HG03064 (cell line): ENCODE measurements around the gene SH3TC1.
A peak's percentile ranks its signal among the peaks of the same experiment; 100 is the strongest.

Source experiments
- ATAC-seq: cut with Tn5 transposase; IDR thresholded peaks from one replicate; pipeline ENCODE4 v1.9.1; 2021; ENCODE audit warnings: low read depth; ENCODE audit not compliant: unreplicated experiment

SH3TC1 gene

GRCh38 chr4:8163436-8164193 is 35.5 kb upstream of the SH3TC1 start:
- ATAC-seq = no peak

GRCh38 chr4:8164194-8164565 is 34.9 kb upstream of the SH3TC1 start:
- ATAC-seq = no peak

GRCh38 chr4:8164687-8165086 is 34.4 kb upstream of the SH3TC1 start:
- no peak for ATAC-seq

- no peak for ATAC-seq
These were observed 33.7 kb upstream of the SH3TC1 start for GRCh38 chr4:8165374-8165896.

GRCh38 chr4:8167291-8167690 is 31.8 kb upstream of the SH3TC1 start:
- ATAC-seq = no peak

- no peak for ATAC-seq
These were observed 31.3 kb upstream of the SH3TC1 start for GRCh38 chr4:8167815-8168214.

GRCh38 chr4:8168232-8168631 is 30.9 kb upstream of the SH3TC1 start:
- no peak for ATAC-seq

- ATAC-seq = no peak
These were observed 30.1 kb upstream of the SH3TC1 start for GRCh38 chr4:8168832-8169598.

- no peak for ATAC-seq
These were observed 29.3 kb upstream of the SH3TC1 start for GRCh38 chr4:8169763-8170162.

- ATAC-seq = no peak
These were observed 28.7 kb upstream of the SH3TC1 start for GRCh38 chr4:8170341-8170740.

GRCh38 chr4:8171266-8171665 is 27.8 kb upstream of the SH3TC1 start:
- no peak for ATAC-seq

- ATAC-seq = no peak
These were observed 26.8 kb upstream of the SH3TC1 start for GRCh38 chr4:8171984-8172924.

- ATAC-seq = no peak
These were observed 25.4 kb upstream of the SH3TC1 start for GRCh38 chr4:8173492-8174242.

GRCh38 chr4:8174970-8175369 is 24.1 kb upstream of the SH3TC1 start:
- no peak for ATAC-seq

GRCh38 chr4:8175686-8176085 is 23.4 kb upstream of the SH3TC1 start:
- no peak for ATAC-seq

- peak; percentile 64 for ATAC-seq
These were observed 22.3 kb upstream of the SH3TC1 start for GRCh38 chr4:8176547-8177399.

- ATAC-seq = no peak
These were observed 21.5 kb upstream of the SH3TC1 start for GRCh38 chr4:8177552-8177951.

GRCh38 chr4:8177956-8178355 is 21.1 kb upstream of the SH3TC1 start:
- no peak for ATAC-seq

GRCh38 chr4:8179074-8179473 is 20.0 kb upstream of the SH3TC1 start:
- no peak for ATAC-seq
